OCI-LY1 (cell line): ENCODE results near the gene OPHN1.

Experiments
- H2AFZ ChIP-seq: fragments of 200-600 bp; sonication (generic), shearing (Covaris generic); 2 replicates; pipeline ENCODE4 v1.6.0; 2014; ENCODE audit warnings: antibody characterized with exemption, mild to moderate bottlenecking, low read length
- H3F3A ChIP-seq: fragments of 200-600 bp; sonication (generic), shearing (Covaris generic); 2 replicates; pipeline ENCODE4 v1.6.0; 2014; ENCODE audit warnings: mild to moderate bottlenecking, antibody characterized with exemption, low read length, moderate library complexity; ENCODE audit not compliant: insufficient read depth
- H3K27ac ChIP-seq: fragments of 200-600 bp; sonication (generic); 2 replicates; pipeline ENCODE4 v1.5.1; 2014; ENCODE audit warnings: low read length, mixed run types, mild to moderate bottlenecking, low read depth; ENCODE audit not compliant: poor library complexity, severe bottlenecking
- H3K27me3 ChIP-seq: fragments of 200-600 bp; sonication (generic); 2 replicates; pipeline ENCODE4 v1.6.0; 2014; ENCODE audit warnings: antibody characterized with exemption, mild to moderate bottlenecking, low read length, moderate library complexity; ENCODE audit not compliant: insufficient read depth
- H3K36me3 ChIP-seq: fragments of 200-600 bp; sonication (generic); 2 replicates; pipeline ENCODE4 v1.6.1; 2014; ENCODE audit warnings: mild to moderate bottlenecking, antibody characterized with exemption, low read length, moderate library complexity, mixed read lengths; ENCODE audit not compliant: insufficient read depth
- H3K4me1 ChIP-seq: fragments of 200-600 bp; sonication (generic); 2 replicates; pipeline ENCODE4 v1.5.1; 2014; ENCODE audit warnings: mild to moderate bottlenecking, low read length, moderate library complexity; ENCODE audit not compliant: insufficient read depth, severe bottlenecking
- H3K4me2 ChIP-seq: fragments of 200-600 bp; sonication (generic), shearing (Covaris generic); 2 replicates; pipeline ENCODE4 v1.6.1; 2014; ENCODE audit warnings: low read length
- H3K4me3 ChIP-seq: fragments of 200-600 bp; sonication (generic); 2 replicates; pipeline ENCODE4 v1.5.1; 2014; ENCODE audit warnings: low read length, low read depth, mild to moderate bottlenecking, mixed read lengths; ENCODE audit not compliant: poor library complexity, severe bottlenecking
- H3K79me2 ChIP-seq: fragments of 200-600 bp; shearing (Covaris generic); 2 replicates; pipeline ENCODE4 v1.6.1; 2016; ENCODE audit warnings: mixed run types, low read length, mixed read lengths; ENCODE audit not compliant: insufficient read depth
- H3K9ac ChIP-seq: fragments of 200-600 bp; sonication (generic), shearing (Covaris generic); 2 replicates; pipeline ENCODE4 v1.6.1; 2014; ENCODE audit warnings: mild to moderate bottlenecking, low read length, mixed read lengths
- H3K9me2 ChIP-seq: fragments of 200-600 bp; sonication (generic), shearing (Covaris generic); 2 replicates; pipeline ENCODE4 v1.6.1; 2014; ENCODE audit warnings: low read depth, mild to moderate bottlenecking, low read length, mixed read lengths
- H3K9me3 ChIP-seq: fragments of 200-600 bp; shearing (Covaris generic); 2 replicates; pipeline ENCODE4 v1.6.1; 2014; ENCODE audit warnings: low read length, mixed read lengths
- H4K20me1 ChIP-seq: fragments of 200-600 bp; sonication (generic), shearing (Covaris generic); 2 replicates; pipeline ENCODE4 v1.6.0; 2016; ENCODE audit warnings: mild to moderate bottlenecking, low read length; ENCODE audit not compliant: insufficient read depth
- CTCF ChIP-seq: fragments of 200-600 bp; sonication (generic), shearing (Covaris generic); IDR thresholded peaks from 2 replicates; pipeline ENCODE4 v1.5.1; 2017; ENCODE audit warnings: mild to moderate bottlenecking, antibody characterized with exemption, low read length, moderate library complexity, mixed read lengths
- EZH2 ChIP-seq: fragments of 200-600 bp; sonication (generic), shearing (Covaris generic); IDR thresholded peaks from 2 replicates; pipeline ENCODE4 v1.8.0; 2017; ENCODE audit warnings: borderline replicate concordance, mixed run types, mild to moderate bottlenecking, antibody characterized with exemption, low read length, moderate library complexity, mixed read lengths

OPHN1 gene

GRCh38 chrX:68288127-68288526, 145.2 kb downstream of the OPHN1 start:
- no peak overlapping the region for H3K27ac ChIP-seq
- H2AFZ ChIP-seq, result no peak overlapping the region
- H3K79me2 ChIP-seq, result no peaks in the 10 kb centered on the region
- H3K36me3 ChIP-seq, result no peaks in the 10 kb centered on the region
- H3K9me3 ChIP-seq, result no peaks in the 10 kb centered on the region
- H3K9ac ChIP-seq, result no peak overlapping the region
- no peaks in the 10 kb centered on the region for H3K4me1 ChIP-seq
- no peaks in the 10 kb centered on the region for H3K9me2 ChIP-seq
- no peaks in the 10 kb centered on the region for H3F3A ChIP-seq
- no peaks in the 10 kb centered on the region for H3K27me3 ChIP-seq
- H3K4me2 ChIP-seq, result no peak overlapping the region
- no peaks in the 10 kb centered on the region for H4K20me1 ChIP-seq
- H3K4me3 ChIP-seq, result no peak overlapping the region
- TF ChIP-seq EZH2 (no peak), CTCF (no peak)

- H2AFZ ChIP-seq, result no peak overlapping the region
- H3K9me3 ChIP-seq, result no peaks in the 10 kb centered on the region
- no peaks in the 10 kb centered on the region for H3K9me2 ChIP-seq
- H3K27me3 ChIP-seq, result no peaks in the 10 kb centered on the region
- no peaks in the 10 kb centered on the region for H3K4me1 ChIP-seq
- H3K36me3 ChIP-seq, result no peaks in the 10 kb centered on the region
- H3K9ac ChIP-seq, result no peak overlapping the region
- TF ChIP-seq CTCF (no peak), EZH2 (no peak)
- H3K4me3 ChIP-seq, result no peak overlapping the region
- H3K79me2 ChIP-seq, result no peaks in the 10 kb centered on the region
- H4K20me1 ChIP-seq, result no peaks in the 10 kb centered on the region
- H3K27ac ChIP-seq, result no peak overlapping the region
- H3K4me2 ChIP-seq, result no peak overlapping the region
- no peaks in the 10 kb centered on the region for H3F3A ChIP-seq
Observed at GRCh38 chrX:68287419-68287818, 145.9 kb downstream of the OPHN1 start.

- no peaks in the 10 kb centered on the region for H3F3A ChIP-seq
Observed at GRCh38 chrX:68286980-68287379, 146.3 kb downstream of the OPHN1 start.

More at GRCh38 chrX:68286980-68287379, 146.3 kb downstream of the OPHN1 start:
- no peak overlapping the region for H3K27ac ChIP-seq
- no peak overlapping the region for H2AFZ ChIP-seq
- H3K36me3 ChIP-seq, result no peaks in the 10 kb centered on the region
- TF ChIP-seq CTCF (no peak), EZH2 (no peak)
- no peak overlapping the region for H3K4me2 ChIP-seq
- H3K27me3 ChIP-seq, result no peaks in the 10 kb centered on the region
- no peaks in the 10 kb centered on the region for H3K79me2 ChIP-seq
- no peaks in the 10 kb centered on the region for H3K9me3 ChIP-seq
- no peaks in the 10 kb centered on the region for H4K20me1 ChIP-seq
- H3K9ac ChIP-seq, result no peak overlapping the region
- H3K9me2 ChIP-seq, result no peaks in the 10 kb centered on the region
- no peaks in the 10 kb centered on the region for H3K4me1 ChIP-seq
- H3K4me3 ChIP-seq, result no peak overlapping the region
